ENCODE data around the gene BIN1.

The BIN1 gene

DNA sequence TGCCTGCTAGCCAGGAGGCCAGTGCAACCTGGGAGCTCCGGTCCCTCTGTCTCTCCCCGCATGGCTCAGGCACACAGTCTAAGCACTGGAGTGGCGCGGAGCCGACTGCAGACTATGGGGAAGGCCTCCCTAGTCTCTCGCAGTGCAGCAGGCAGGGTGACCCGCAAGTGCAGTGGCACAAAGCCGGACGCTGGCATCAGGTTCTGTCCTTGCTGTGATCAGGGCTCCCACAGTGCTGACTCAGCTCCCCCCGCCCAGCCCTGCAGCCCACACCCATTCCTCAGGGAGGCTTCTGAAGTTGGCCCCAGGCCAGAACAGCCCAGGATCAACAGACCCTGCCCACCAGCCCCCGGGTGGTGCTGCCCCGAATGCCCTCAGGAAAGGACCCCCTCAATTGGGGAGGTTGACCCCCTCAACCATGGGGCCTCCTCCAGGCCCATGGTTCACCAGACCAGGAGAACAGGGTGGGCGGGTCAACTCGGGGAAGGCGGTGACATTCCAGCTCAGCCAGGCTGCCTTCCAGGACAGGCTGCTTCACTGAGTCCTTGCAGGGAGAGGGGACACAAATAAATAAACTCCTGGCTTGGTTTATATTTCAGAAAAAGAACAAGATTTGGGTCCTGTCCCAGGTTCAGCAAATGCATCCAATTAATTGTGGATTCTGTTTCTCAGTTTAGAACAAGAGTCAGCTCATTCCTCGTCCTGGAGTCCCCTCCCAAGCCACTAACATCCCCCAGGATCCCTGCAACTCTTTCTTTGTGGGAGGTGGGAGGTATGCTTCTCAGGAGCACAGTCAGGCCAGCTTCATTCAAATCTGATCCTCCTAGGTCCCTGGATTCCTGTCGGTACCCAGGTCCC, 12.2 kb downstream of the BIN1 start:
- Histone ChIP-seq H3K36me3 (ENCODE audit: control insufficient read depth in 1 of 2, insufficient read depth in 2 of 2, low read length in 2 of 2) (no peaks in the 10 kb centered on the region), H3K27ac (ENCODE audit: low read length) (no peak overlapping the region), H3K4me3 (ENCODE audit: low read depth in 1 of 2, low read length in 2 of 2) (no peak overlapping the region), H3K27me3 (ENCODE audit: low read depth, low read length) (no peaks in the 10 kb centered on the region), H3K9me3 (ENCODE audit: control insufficient read depth in 1 of 2, low read length in 2 of 2) (no peaks in the 10 kb centered on the region), H3K4me1 (ENCODE audit: control insufficient read depth in 1 of 2, insufficient read depth in 2 of 2, low read length in 2 of 2) (peaks cover 21 to 24% of the 10 kb centered on the region in 2 donors)

DNA sequence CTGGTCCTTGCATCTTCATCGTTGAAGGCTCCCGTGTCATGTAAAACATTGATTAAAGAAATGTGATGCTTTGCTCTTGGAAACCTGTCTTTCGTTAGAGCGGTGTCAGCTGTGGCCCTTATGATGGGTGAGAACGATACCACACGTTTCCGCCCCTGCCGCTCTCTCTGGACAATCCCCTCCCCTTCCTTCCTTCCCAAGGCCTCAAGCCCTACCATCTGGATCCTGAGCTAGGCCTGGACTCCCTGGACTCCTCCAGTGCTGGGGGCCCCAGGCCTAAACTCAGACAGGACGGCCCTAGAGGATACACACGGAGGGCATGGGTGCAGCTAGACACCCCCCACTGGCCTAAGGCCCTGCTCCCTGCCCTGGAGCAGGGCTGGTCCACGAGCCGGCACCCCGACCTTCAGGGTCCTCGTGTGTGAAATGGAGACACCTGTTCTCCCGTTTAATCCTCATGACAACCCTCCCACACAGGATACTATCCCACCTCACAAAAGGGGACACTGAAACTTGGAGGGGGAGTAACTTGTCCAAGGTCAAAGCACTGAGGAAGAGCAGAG, 13.2 kb downstream of the BIN1 start:
- Histone ChIP-seq H3K4me1 (ENCODE audit: control insufficient read depth in 1 of 2, insufficient read depth in 2 of 2, low read length in 2 of 2) (peaks cover 21 to 24% of the 10 kb centered on the region in 2 donors), H3K9me3 (ENCODE audit: control insufficient read depth in 1 of 2, low read length in 2 of 2) (no peaks in the 10 kb centered on the region), H3K36me3 (ENCODE audit: control insufficient read depth in 1 of 2, insufficient read depth in 2 of 2, low read length in 2 of 2) (no peaks in the 10 kb centered on the region), H3K4me3 (ENCODE audit: low read depth in 1 of 2, low read length in 2 of 2) (no peak overlapping the region), H3K27me3 (ENCODE audit: low read depth, low read length) (no peaks in the 10 kb centered on the region), H3K27ac (ENCODE audit: low read length) (no peak overlapping the region)

DNA sequence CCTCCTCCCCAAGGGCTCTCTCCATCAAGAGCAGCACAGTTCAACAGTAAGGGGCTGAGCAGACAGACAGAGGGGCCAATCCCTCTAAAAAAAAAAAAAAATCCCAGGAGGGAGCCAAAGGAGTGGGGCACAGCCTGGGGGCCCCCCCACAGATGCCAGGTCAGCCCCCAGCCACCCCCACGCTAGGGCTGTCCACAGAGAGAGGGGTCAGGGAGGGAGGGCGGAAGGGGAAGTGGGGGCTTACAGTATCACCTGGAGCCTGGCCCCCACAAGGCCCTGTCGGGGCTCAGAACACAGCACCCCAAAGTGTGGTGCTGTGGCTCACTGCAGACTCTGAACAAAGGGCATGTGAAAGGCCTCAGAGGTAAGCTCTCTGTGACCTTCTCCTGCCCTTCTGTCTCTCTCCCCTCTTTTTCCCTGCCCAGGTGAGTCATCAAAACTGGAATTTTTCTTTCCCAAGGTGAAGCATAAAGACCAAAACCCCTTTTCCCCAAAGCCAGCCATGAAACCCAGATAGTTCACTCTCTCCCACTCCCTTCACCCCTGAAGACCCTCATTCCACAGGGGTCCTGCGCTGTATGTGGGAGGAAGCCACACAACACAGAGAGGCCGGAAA, 13.9 kb downstream of the BIN1 start:
- Histone ChIP-seq H3K4me1 (ENCODE audit: control insufficient read depth in 1 of 2, insufficient read depth in 2 of 2, low read length in 2 of 2) (peaks cover 21 to 24% of the 10 kb centered on the region in 2 donors), H3K9me3 (ENCODE audit: control insufficient read depth in 1 of 2, low read length in 2 of 2) (no peaks in the 10 kb centered on the region), H3K36me3 (ENCODE audit: control insufficient read depth in 1 of 2, insufficient read depth in 2 of 2, low read length in 2 of 2) (no peaks in the 10 kb centered on the region), H3K27me3 (ENCODE audit: low read depth, low read length) (no peaks in the 10 kb centered on the region), H3K4me3 (ENCODE audit: low read depth in 1 of 2, low read length in 2 of 2) (no peak overlapping the region), H3K27ac (ENCODE audit: low read length) (no peak overlapping the region)

DNA sequence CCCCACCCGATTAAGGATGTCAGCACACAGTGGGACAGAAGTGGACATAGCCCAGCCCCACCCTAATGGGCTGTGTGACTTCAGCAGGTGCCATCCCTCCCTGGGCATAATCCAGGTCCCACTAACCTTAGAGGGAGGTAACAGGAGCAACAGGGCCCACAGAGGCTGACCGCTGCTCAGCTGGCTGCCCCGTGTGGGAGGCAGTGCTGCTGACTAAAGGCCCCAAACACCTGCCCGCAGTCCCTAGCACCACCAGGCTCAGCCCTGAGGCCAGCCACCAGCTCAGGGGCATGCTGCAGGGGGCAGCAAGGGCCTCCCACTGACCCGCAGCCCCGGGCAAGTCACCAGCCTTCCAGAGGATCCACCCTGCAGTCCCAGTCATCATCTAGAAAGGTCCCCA, 14.6 kb downstream of the BIN1 start:
- Histone ChIP-seq H3K9me3 (ENCODE audit: control insufficient read depth in 1 of 2, low read length in 2 of 2) (no peaks in the 10 kb centered on the region), H3K4me1 (ENCODE audit: control insufficient read depth in 1 of 2, insufficient read depth in 2 of 2, low read length in 2 of 2) (peaks cover 21 to 25% of the 10 kb centered on the region in 2 donors), H3K27me3 (ENCODE audit: low read depth, low read length) (no peaks in the 10 kb centered on the region), H3K36me3 (ENCODE audit: control insufficient read depth in 1 of 2, insufficient read depth in 2 of 2, low read length in 2 of 2) (no peaks in the 10 kb centered on the region), H3K27ac (ENCODE audit: low read length) (no peak overlapping the region), H3K4me3 (ENCODE audit: low read depth in 1 of 2, low read length in 2 of 2) (no peak overlapping the region)

DNA sequence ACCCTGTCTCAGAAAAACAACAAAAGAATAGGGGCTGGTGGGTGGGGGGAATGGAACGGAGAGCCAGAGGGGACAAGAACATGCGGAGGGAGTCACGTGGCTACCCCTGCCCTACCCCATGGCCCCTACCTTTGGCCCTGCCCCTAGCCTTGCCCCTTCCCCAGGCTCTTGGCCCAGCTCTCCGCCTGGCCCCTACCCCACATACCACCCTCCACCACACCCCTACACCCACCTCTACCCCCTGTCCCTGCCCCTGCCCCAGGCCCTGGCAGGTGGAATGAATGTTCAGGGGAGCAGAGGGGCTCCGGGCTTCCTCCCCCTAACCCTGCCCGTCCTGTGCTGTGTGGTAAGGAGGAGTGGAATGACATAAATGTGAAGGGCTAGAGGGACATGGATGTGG, 15.1 kb downstream of the BIN1 start:
- Histone ChIP-seq H3K4me1 (ENCODE audit: control insufficient read depth in 1 of 2, insufficient read depth in 2 of 2, low read length in 2 of 2) (peaks cover 21 to 27% of the 10 kb centered on the region in 2 donors), H3K27me3 (ENCODE audit: low read depth, low read length) (no peaks in the 10 kb centered on the region), H3K27ac (ENCODE audit: low read length) (no peak overlapping the region), H3K36me3 (ENCODE audit: control insufficient read depth in 1 of 2, insufficient read depth in 2 of 2, low read length in 2 of 2) (no peaks in the 10 kb centered on the region), H3K9me3 (ENCODE audit: control insufficient read depth in 1 of 2, low read length in 2 of 2) (no peaks in the 10 kb centered on the region), H3K4me3 (ENCODE audit: low read depth in 1 of 2, low read length in 2 of 2) (no peak overlapping the region)

DNA sequence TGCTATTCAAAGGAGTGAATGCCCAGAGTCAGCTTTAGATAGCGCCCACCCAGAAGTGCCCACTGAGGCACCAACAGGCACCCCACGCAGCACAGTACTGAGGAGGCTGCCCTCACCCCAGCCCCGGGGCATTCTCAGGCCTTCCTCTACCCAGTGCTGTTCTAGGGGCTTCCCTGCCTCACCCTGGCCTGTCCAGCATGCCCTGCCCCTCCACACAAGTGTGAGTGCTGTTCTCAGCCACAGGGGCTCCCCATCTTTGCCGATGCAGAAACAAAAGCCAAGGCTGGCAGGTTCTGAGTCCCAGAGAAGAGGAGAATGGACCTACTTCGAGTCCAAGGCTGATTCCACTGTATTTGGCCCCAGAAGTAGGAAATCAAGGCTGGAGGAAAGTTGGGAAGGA, 15.8 kb downstream of the BIN1 start:
- Histone ChIP-seq H3K36me3 (ENCODE audit: control insufficient read depth in 1 of 2, insufficient read depth in 2 of 2, low read length in 2 of 2) (no peaks in the 10 kb centered on the region), H3K27me3 (ENCODE audit: low read depth, low read length) (no peaks in the 10 kb centered on the region), H3K9me3 (ENCODE audit: control insufficient read depth in 1 of 2, low read length in 2 of 2) (no peaks in the 10 kb centered on the region), H3K4me1 (ENCODE audit: control insufficient read depth in 1 of 2, insufficient read depth in 2 of 2, low read length in 2 of 2) (peaks cover 16 to 24% of the 10 kb centered on the region in 2 donors), H3K4me3 (ENCODE audit: low read depth in 1 of 2, low read length in 2 of 2) (no peak overlapping the region), H3K27ac (ENCODE audit: low read length) (no peak overlapping the region)

DNA sequence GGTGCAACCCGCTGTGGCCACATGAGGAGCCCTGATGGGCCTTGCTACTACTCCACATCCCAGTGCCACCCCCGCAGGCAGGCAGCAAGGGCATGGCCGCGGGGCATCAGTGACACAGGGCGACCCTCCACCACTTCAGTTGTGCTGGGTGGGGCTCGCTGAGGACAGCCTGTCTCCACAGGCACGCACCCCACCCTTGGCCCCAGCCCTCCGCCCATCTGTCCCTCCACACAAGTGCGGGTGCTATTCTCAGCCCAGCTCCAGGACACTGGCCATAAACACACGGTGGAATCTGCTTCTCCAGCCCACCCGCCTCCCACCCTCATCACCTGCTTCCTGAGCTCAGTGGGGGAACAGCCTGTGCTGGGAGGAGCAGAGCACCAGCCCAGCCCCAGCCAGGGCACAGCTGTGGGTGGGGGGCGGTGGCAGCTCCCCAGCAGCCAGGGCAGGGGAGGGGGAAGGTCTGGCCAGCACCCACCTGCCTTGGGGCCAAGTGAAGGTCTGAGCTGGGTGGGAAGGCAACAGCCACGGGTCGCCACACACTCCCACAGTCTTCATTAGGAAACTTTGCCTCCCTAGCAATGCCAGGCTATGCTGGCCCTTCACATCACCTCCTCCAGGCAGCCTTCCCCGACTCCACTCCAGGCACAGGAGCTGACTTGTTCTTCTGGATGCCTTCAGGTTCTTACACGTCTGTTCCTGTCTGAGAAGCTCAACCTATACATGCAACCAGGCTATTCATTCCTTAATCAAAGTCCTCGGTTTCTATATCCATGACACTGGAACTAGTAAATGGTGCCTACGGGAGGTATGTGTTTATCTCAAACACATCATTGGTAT, 16.5 kb downstream of the BIN1 start:
- no peak overlapping the region for H3K27ac ChIP-seq (ENCODE audit: low read length)
- H3K9me3 ChIP-seq (ENCODE audit: control insufficient read depth in 1 of 2, low read length in 2 of 2) = no peaks in the 10 kb centered on the region
- H3K4me1 ChIP-seq (ENCODE audit: control insufficient read depth in 1 of 2, insufficient read depth in 2 of 2, low read length in 2 of 2) = peaks cover 18 to 27% of the 10 kb centered on the region in 2 donors
- H3K27me3 ChIP-seq (ENCODE audit: low read depth, low read length) = no peaks in the 10 kb centered on the region
- no peak overlapping the region for H3K4me3 ChIP-seq (ENCODE audit: low read depth in 1 of 2, low read length in 2 of 2)
- no peaks in the 10 kb centered on the region for H3K36me3 ChIP-seq (ENCODE audit: control insufficient read depth in 1 of 2, insufficient read depth in 2 of 2, low read length in 2 of 2)

DNA sequence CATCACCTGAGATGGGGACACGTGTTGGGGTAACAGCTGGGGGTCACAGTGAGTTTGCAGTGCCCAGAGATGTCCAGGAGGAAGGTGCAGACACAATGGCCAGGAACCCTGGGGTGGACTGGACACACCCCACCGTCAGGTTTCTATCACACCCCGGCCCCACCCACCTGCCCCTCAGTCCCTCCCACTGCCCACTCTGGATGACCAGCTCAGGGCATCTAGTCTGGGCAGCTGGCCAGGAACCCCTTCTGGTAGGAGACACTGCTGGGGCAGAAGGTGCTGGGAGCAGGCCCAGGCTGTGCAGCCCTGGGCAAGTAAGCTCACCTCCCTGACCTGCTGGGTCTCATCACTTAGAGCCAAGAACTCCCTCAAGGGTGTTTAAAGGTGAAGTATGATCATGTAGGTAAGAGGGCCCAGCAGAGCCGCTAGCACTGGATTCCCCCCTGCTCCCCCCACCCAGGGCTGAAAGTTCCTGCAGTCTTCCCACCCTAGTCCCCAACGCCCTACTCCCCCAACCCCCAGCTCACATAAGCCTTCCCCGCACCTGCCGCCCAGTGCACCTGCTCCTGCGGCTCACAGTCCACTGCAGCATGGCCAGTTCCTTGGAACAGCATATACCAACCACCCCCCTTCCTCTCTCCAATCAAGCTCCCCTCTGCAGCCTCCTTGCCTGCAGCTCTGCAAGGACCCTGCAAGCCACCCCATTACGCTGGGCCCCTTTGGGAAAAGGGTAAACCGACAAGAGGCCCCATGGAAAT, 17.3 kb downstream of the BIN1 start:
- peaks cover 19 to 27% of the 10 kb centered on the region in 2 donors for H3K4me1 ChIP-seq (ENCODE audit: control insufficient read depth in 1 of 2, insufficient read depth in 2 of 2, low read length in 2 of 2)
- H3K27me3 ChIP-seq (ENCODE audit: low read depth, low read length) = no peaks in the 10 kb centered on the region
- no peaks in the 10 kb centered on the region for H3K9me3 ChIP-seq (ENCODE audit: control insufficient read depth in 1 of 2, low read length in 2 of 2)
- H3K4me3 ChIP-seq (ENCODE audit: low read depth in 1 of 2, low read length in 2 of 2) = no peak overlapping the region
- H3K27ac ChIP-seq (ENCODE audit: low read length) = no peak overlapping the region
- H3K36me3 ChIP-seq (ENCODE audit: control insufficient read depth in 1 of 2, insufficient read depth in 2 of 2, low read length in 2 of 2) = no peaks in the 10 kb centered on the region

DNA sequence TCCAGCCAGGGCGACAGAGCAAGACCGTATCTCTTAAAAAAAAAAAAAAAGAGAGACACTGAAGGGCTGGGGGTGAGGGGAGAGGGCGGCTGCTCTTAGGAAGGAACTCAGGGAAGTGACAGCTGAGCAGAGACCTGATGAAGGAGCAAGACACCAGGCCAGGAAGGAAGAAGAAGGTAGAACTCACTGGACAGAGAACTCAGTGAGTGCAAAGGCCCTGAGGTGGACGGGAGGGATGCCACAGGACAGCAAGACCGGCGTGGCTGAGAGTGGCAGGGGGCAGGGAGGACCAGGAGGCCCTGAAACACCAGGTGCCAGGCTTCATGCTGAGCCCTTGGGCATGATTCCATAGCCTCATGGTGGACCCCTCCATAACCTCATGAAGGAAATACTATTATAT, 18.2 kb downstream of the BIN1 start:
- no peaks in the 10 kb centered on the region for H3K36me3 ChIP-seq (ENCODE audit: control insufficient read depth in 1 of 2, insufficient read depth in 2 of 2, low read length in 2 of 2)
- H3K27ac ChIP-seq (ENCODE audit: low read length) = no peak overlapping the region
- no peak overlapping the region for H3K4me3 ChIP-seq (ENCODE audit: low read depth in 1 of 2, low read length in 2 of 2)
- peaks cover 21 to 33% of the 10 kb centered on the region in 2 donors for H3K4me1 ChIP-seq (ENCODE audit: control insufficient read depth in 1 of 2, insufficient read depth in 2 of 2, low read length in 2 of 2)
- no peaks in the 10 kb centered on the region for H3K27me3 ChIP-seq (ENCODE audit: low read depth, low read length)
- H3K9me3 ChIP-seq (ENCODE audit: control insufficient read depth in 1 of 2, low read length in 2 of 2) = no peaks in the 10 kb centered on the region

DNA sequence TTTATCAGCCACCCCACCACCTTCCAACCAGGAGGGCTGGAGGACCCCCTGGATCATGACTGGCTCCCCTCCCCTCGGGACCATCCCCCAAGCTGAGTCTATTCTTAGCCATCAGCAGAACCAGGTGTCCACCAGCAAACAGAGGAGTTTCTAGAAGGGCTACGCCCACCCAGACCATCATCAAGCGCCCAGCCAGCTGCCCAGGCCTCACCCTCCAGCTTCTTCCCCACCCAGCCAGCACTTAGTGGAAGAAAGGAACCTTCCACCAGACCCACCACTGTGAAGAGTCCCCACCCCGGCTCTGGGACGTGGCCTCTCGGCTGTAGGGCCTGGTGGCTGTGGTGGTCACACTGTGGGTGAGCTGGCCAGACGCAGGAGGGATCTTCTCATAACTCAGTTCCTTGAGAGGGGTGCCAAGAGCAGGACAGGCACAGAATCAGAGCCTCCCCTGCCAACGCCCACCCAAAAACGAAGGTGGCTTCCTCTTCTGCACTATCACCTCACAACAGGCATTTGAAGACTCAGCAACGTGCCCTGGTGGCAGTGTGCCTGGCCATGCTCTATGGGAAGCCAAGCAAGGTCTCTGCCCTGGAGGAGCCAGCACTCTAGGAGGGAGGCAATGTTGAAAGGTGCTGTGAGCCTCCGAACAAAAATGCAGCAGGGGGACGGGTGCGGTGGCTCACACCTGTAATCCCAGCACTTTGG, 19.0 kb downstream of the BIN1 start:
- no peaks in the 10 kb centered on the region for H3K9me3 ChIP-seq (ENCODE audit: control insufficient read depth in 1 of 2, low read length in 2 of 2)
- H3K27ac ChIP-seq (ENCODE audit: low read length) = peak overlapping the region; percentile 51
- H3K36me3 ChIP-seq (ENCODE audit: control insufficient read depth in 1 of 2, insufficient read depth in 2 of 2, low read length in 2 of 2) = no peaks in the 10 kb centered on the region
- H3K27me3 ChIP-seq (ENCODE audit: low read depth, low read length) = no peaks in the 10 kb centered on the region
- no peak overlapping the region for H3K4me3 ChIP-seq (ENCODE audit: low read depth in 1 of 2, low read length in 2 of 2)
- H3K4me1 ChIP-seq (ENCODE audit: control insufficient read depth in 1 of 2, insufficient read depth in 2 of 2, low read length in 2 of 2) = peaks cover 25 to 37% of the 10 kb centered on the region in 2 donors
